HCT116 (cell line): ENCODE results near the gene NFE2L2.

Experiments used
- POLR2A ChIP-seq: IDR thresholded peaks from 2 replicates; pipeline ENCODE4 v1.7.0; 2011; ENCODE audit warnings: borderline replicate concordance; ENCODE audit not compliant: insufficient read depth, insufficient read length; ENCODE audit errors: extremely low read depth
- SRF ChIP-seq: IDR thresholded peaks from 2 replicates; pipeline ENCODE4 v1.6.1; 2012; ENCODE audit warnings: low read depth
- TF ChIP-seq, protein P1 (sequence below): IDR thresholded peaks from 2 replicates; pipeline ENCODE4 v1.6.1; 2012
- TF ChIP-seq, protein P2 (sequence below), 3 experiments: fragments of 200-600 bp in 1 of 3; sonication (generic) in 1 of 3; IDR thresholded peaks in 2 of 3; conservative IDR thresholded peaks in 1 of 3; 2 replicates each; pipeline ENCODE4 v1.5.1; 2012 to 2017; ENCODE audit warnings: low read depth in 2 of 3, low read length in 2 of 3, antibody characterized with exemption in 1 of 3, borderline replicate concordance in 1 of 3, control low read depth in 1 of 3, mild to moderate bottlenecking in 1 of 3, mixed read lengths in 1 of 3, mixed run types in 1 of 3, moderate library complexity in 1 of 3; ENCODE audit not compliant: insufficient read depth in 1 of 3
- TF ChIP-seq, protein P3 (sequence below): IDR thresholded peaks from 2 replicates; pipeline ENCODE4 v1.6.1; 2012

DNA sequence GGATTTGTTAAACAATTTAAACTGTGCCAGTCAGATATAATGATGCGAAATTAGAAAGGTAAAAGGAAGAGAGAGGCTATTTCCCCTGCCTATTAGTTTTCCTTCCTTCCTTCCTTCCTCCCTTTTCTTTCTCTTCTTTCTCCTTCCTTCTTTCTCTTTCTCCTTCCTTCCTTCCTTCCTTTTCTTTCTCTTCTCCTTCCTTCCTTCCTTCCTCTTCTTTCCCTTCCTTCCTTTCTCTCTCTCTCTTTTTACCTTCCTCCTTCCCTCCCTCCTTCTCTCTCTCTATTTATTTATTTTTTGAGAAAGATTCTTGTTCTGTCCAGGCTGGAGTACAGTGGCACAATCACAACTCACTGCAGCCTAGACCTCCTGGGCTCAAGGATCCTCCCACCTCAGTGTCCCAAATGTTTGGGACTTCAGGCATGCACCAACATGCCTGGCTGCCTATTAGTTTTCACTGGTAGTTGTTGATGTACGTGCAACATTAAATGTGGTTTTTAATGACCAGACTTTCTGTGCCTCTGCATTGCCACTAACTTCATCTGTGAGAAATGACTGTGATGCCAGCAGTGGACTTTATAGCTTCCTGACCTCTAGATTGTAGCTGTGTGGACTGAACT, 48.7 kb upstream of the NFE2L2 start:
- TF ChIP-seq POLR2A (no peak), SRF (no peak)
- TF ChIP-seq, protein P1, sequence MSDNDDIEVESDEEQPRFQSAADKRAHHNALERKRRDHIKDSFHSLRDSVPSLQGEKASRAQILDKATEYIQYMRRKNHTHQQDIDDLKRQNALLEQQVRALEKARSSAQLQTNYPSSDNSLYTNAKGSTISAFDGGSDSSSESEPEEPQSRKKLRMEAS = no peak
- TF ChIP-seq, protein P2, sequence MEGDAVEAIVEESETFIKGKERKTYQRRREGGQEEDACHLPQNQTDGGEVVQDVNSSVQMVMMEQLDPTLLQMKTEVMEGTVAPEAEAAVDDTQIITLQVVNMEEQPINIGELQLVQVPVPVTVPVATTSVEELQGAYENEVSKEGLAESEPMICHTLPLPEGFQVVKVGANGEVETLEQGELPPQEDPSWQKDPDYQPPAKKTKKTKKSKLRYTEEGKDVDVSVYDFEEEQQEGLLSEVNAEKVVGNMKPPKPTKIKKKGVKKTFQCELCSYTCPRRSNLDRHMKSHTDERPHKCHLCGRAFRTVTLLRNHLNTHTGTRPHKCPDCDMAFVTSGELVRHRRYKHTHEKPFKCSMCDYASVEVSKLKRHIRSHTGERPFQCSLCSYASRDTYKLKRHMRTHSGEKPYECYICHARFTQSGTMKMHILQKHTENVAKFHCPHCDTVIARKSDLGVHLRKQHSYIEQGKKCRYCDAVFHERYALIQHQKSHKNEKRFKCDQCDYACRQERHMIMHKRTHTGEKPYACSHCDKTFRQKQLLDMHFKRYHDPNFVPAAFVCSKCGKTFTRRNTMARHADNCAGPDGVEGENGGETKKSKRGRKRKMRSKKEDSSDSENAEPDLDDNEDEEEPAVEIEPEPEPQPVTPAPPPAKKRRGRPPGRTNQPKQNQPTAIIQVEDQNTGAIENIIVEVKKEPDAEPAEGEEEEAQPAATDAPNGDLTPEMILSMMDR (IDR thresholded peaks at IDR 0.05 in 2 of 3, conservative IDR thresholded peaks at IDR 0.05 in 1 of 3; ENCODE audit: borderline replicate concordance in 1 of 3, insufficient read depth in 1 of 3, low read depth in 2 of 3, low read length in 2 of 3) = no peak
- TF ChIP-seq, protein P3, sequence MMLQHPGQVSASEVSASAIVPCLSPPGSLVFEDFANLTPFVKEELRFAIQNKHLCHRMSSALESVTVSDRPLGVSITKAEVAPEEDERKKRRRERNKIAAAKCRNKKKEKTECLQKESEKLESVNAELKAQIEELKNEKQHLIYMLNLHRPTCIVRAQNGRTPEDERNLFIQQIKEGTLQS = no peak
